ENCODE measurements around the gene STYXL2. TPM values are rescaled to one million over a fixed set of nuclear protein-coding genes. Genes with fewer than 3 reads are reported as not detected.

STYXL2 gene
- total RNA-seq, 2 experiments from 2014 or later = not detected

DNA sequence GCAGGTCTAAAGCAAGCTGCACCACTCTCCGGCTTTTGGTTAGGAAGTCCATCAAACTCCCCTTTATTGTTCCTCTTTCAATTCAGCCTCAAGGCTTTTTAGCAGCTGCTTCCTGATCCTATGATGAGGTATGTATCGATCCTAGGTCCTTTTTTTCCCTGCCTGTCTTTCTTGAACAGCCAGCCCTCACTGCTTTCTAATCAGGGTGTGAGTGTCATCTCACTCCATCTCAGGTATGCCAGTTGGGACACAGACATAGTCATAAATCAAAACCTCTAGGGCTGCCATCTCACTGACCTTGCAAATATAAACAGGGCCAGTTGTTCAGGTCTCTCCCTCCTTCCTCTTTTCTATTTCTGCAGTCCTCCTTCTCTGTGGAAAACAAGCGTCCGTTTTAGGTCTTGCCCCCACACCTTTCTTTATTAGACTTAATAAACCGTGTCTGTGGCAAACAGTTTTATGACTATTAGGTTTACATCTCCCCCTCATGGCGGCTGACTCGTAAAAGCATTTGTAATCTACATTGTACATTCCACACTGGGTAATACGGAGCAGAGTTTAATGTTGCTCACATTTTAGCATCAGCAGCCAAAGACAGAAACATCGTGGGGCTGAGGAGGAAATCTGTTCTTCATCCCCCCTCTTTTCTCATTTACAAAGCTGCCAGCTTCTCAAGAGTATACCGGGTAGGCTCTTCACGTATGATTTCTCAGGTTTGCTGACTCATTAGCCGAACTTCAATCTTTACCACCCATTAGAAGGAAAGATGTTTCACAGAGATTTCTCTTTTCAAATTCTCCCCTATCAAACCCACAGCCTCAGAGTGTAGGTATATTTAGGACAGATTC lies 11.6 kb downstream of the STYXL2 start:
- H3K9me3 ChIP-seq (ENCODE audit: low read length) = no peaks in the 10 kb centered on the region
- POLR2A ChIA-PET = interaction anchor here (1.5 kb wide), 1 partner anchor 26 kb away, joined by 7 read pairs; no protein-coding TSS in a partner anchor
- H3K79me2 ChIP-seq (ENCODE audit: insufficient read depth, low read depth, low read length) = no peaks in the 10 kb centered on the region
- peak overlapping the region; percentile 64 for H2AFZ ChIP-seq (ENCODE audit: low read length)
- no peak overlapping the region for H3K27ac ChIP-seq (ENCODE audit: low read depth, low read length, poor library complexity, severe bottlenecking)
- H3K4me3 ChIP-seq (ENCODE audit: low read depth, low read length, poor library complexity, severe bottlenecking) = peak overlapping the region; percentile 10
- peak overlapping the region; percentile 31 for H3K4me2 ChIP-seq (ENCODE audit: low read length)
- peak; percentile 19 for DNase-seq (ENCODE audit: low spot score)
- no peaks in the 10 kb centered on the region for H3K9me2 ChIP-seq (ENCODE audit: insufficient read depth, low read length)
- H3K4me1 ChIP-seq (ENCODE audit: insufficient read depth, low read length, poor library complexity, severe bottlenecking) = peaks cover 30% of the 10 kb centered on the region
- CTCF ChIA-PET (ENCODE audit: unreplicated experiment) = no interaction called here
- intact Hi-C loops (cut with micrococcal nuclease; ENCODE audit: unreplicated experiment) = no loop called here
- H4K20me1 ChIP-seq (ENCODE audit: insufficient read depth, low read length) = no peaks in the 10 kb centered on the region
- TF ChIP-seq, protein P1, sequence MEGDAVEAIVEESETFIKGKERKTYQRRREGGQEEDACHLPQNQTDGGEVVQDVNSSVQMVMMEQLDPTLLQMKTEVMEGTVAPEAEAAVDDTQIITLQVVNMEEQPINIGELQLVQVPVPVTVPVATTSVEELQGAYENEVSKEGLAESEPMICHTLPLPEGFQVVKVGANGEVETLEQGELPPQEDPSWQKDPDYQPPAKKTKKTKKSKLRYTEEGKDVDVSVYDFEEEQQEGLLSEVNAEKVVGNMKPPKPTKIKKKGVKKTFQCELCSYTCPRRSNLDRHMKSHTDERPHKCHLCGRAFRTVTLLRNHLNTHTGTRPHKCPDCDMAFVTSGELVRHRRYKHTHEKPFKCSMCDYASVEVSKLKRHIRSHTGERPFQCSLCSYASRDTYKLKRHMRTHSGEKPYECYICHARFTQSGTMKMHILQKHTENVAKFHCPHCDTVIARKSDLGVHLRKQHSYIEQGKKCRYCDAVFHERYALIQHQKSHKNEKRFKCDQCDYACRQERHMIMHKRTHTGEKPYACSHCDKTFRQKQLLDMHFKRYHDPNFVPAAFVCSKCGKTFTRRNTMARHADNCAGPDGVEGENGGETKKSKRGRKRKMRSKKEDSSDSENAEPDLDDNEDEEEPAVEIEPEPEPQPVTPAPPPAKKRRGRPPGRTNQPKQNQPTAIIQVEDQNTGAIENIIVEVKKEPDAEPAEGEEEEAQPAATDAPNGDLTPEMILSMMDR (conservative IDR thresholded peaks at IDR 0.05; ENCODE audit: low read length) = peak; percentile 36; the same call in 1 of the 2 replicates
- TF ChIP-seq EZH2phosphoT487 (IDR thresholded peaks at IDR 0.05; ENCODE audit: borderline replicate concordance, low read depth, low read length) = no peak
- BruUV-seq (replicated peaks) = no TSS peak
- no peaks in the 10 kb centered on the region for H3K36me3 ChIP-seq (ENCODE audit: insufficient read depth, low read length)

DNA sequence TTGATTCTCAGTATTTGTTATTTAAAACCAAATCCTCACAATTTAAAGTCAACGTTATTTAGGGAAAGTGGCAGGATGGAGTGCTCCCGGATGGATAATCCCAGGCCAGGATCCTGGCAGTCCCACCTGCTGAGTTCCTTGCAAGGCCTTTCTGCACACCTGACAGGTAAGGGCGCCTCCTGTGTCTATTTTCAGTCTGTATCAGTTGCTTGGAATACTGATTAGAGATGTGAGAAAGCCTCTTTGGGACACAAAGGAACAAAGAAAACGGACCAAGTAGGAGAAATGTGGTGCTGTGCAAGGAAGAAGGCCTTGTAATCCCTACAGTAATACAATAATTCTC lies 12.2 kb downstream of the STYXL2 start:
- no peaks in the 10 kb centered on the region for H3K79me2 ChIP-seq (ENCODE audit: insufficient read depth, low read depth, low read length)
- H3K4me3 ChIP-seq (ENCODE audit: low read depth, low read length, poor library complexity, severe bottlenecking) = no peak overlapping the region
- no TSS peak for BruUV-seq (replicated peaks)
- 0 out of 2 replicates have a peak overlapping the region, but pooled peaks have one; percentile 31 for H3K4me2 ChIP-seq (ENCODE audit: low read length)
- DNase-seq (ENCODE audit: low spot score) = no peak
- CTCF ChIA-PET (ENCODE audit: unreplicated experiment) = no interaction called here
- intact Hi-C loops (cut with micrococcal nuclease; ENCODE audit: unreplicated experiment) = no loop called here
- H3K9me2 ChIP-seq (ENCODE audit: insufficient read depth, low read length) = no peaks in the 10 kb centered on the region
- POLR2A ChIA-PET = no interaction called here
- no peak overlapping the region for H3K27ac ChIP-seq (ENCODE audit: low read depth, low read length, poor library complexity, severe bottlenecking)
- TF ChIP-seq EZH2phosphoT487 (IDR thresholded peaks at IDR 0.05; ENCODE audit: borderline replicate concordance, low read depth, low read length) = no peak
- TF ChIP-seq, protein P1 (conservative IDR thresholded peaks at IDR 0.05; ENCODE audit: low read length) = no peak
- peak overlapping the region; percentile 64; the same call in 1 of the 2 replicates for H2AFZ ChIP-seq (ENCODE audit: low read length)
- no peaks in the 10 kb centered on the region for H3K9me3 ChIP-seq (ENCODE audit: low read length)
- no peaks in the 10 kb centered on the region; the same call in 1 of the 2 replicates for H3K36me3 ChIP-seq (ENCODE audit: insufficient read depth, low read length)
- no peaks in the 10 kb centered on the region for H4K20me1 ChIP-seq (ENCODE audit: insufficient read depth, low read length)
- peaks cover 34% of the 10 kb centered on the region for H3K4me1 ChIP-seq (ENCODE audit: insufficient read depth, low read length, poor library complexity, severe bottlenecking)

DNA sequence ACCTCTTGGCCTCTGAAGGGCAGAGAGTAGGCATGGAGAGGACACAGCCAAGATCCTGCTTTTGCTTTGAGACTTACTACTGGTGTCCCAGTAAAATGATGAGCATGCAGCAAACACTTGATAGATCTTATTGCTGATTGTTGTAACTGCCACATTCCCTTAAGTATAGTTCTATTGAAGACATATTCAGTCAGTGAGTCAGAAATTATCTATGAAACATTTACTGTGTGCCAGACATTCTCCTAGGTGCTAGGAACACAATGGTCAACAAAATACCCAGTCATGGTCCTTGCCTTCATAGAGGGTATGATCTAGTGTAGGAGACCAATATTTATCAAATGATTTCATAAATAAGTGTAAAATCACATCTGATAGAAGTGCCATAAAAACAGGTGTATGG lies 13.6 kb downstream of the STYXL2 start:
- Histone ChIP-seq H3K9me3 (ENCODE audit: low read length) (no peaks in the 10 kb centered on the region), H3K4me1 (ENCODE audit: insufficient read depth, low read length, poor library complexity, severe bottlenecking) (peaks cover 34% of the 10 kb centered on the region), H4K20me1 (ENCODE audit: insufficient read depth, low read length) (no peaks in the 10 kb centered on the region), H3K9me2 (ENCODE audit: insufficient read depth, low read length) (no peaks in the 10 kb centered on the region), H3K4me2 (ENCODE audit: low read length) (no peak overlapping the region), H3K79me2 (ENCODE audit: insufficient read depth, low read depth, low read length) (no peaks in the 10 kb centered on the region), H3K4me3 (ENCODE audit: low read depth, low read length, poor library complexity, severe bottlenecking) (no peak overlapping the region), H3K36me3 (ENCODE audit: insufficient read depth, low read length) (no peaks in the 10 kb centered on the region; the same call in 1 of the 2 replicates), H3K27ac (ENCODE audit: low read depth, low read length, poor library complexity, severe bottlenecking) (no peak overlapping the region), H2AFZ (ENCODE audit: low read length) (no peak overlapping the region)
- ChIA-PET CTCF (ENCODE audit: unreplicated experiment) (no interaction called here), POLR2A (no interaction called here)
- intact Hi-C loops (cut with micrococcal nuclease; ENCODE audit: unreplicated experiment) = no loop called here
- no TSS peak for BruUV-seq (replicated peaks)
- DNase-seq (ENCODE audit: low spot score) = no peak
- TF ChIP-seq, protein P1 (conservative IDR thresholded peaks at IDR 0.05; ENCODE audit: low read length) = no peak
- TF ChIP-seq EZH2phosphoT487 (IDR thresholded peaks at IDR 0.05; ENCODE audit: borderline replicate concordance, low read depth, low read length) = no peak
